Hepatocyte (in vitro differentiated cells): ENCODE results near the gene C6orf136.

ENCODE experiments used
- CTCF ChIP-seq: fragments of 200-600 bp; sonication (generic); IDR thresholded peaks from 2 replicates; pipeline ENCODE4 v1.5.1; 2016; ENCODE audit warnings: antibody characterized with exemption, mild to moderate bottlenecking; ENCODE audit not compliant: poor library complexity
- EZH2 ChIP-seq: fragments of 200-600 bp; sonication (generic); IDR thresholded peaks from 2 replicates; pipeline ENCODE4 v1.6.1; 2016; ENCODE audit warnings: antibody characterized with exemption, mild to moderate bottlenecking, borderline replicate concordance
- EZH2phosphoT487 ChIP-seq: fragments of 200-600 bp; sonication (generic); IDR thresholded peaks from one replicate; pipeline ENCODE4 v1.6.1; 2018; ENCODE audit warnings: antibody characterized with exemption, mild to moderate bottlenecking, low read depth, moderate library complexity; ENCODE audit not compliant: unreplicated experiment, severe bottlenecking

GRCh38 chr6:30678964-30679726, 32.2 kb downstream of the C6orf136 start:
- TF ChIP-seq CTCF (peak; percentile 95), EZH2phosphoT487 (no peak), EZH2 (no peak)
